Activated T-helper 1 cell treated with anti-CD3 and anti-CD28 coated beads, Interleukin-12 subunit alpha, Interleukin-12 subunit beta, Interleukin-2, Interleukin-4 antibody, amounts not matched to agents 30 ng/mL and 10 ng/mL and 1 ng/mL, durations not matched to agents 14 hours and 24 hours and 36 hours (primary cell): Measurements from ENCODE around the gene LDLR. TPM values are rescaled to one million over a fixed set of nuclear protein-coding genes. Genes with fewer than 3 reads are reported as not detected.
"Not testable (repeated sequence)": the region's sequence is repeated elsewhere in the genome, so short reads cannot be mapped to it uniquely, and the experiment has no call there.

Experiments
- DNase-seq: peaks from one replicate; pipeline ENCODE4 v3.0.0; 2021; ENCODE audit warnings: low spot score
- H3K27ac Mint-ChIP-seq: one replicate; pipeline ENCODE4 v1.8.0; 2021; ENCODE audit warnings: mild to moderate bottlenecking, mixed read lengths
- H3K27me3 Mint-ChIP-seq: one replicate; pipeline ENCODE4 v1.8.0; 2022; ENCODE audit warnings: mild to moderate bottlenecking, moderate library complexity, mixed read lengths; ENCODE audit not compliant: insufficient read depth
- H3K36me3 Mint-ChIP-seq: one replicate; pipeline ENCODE4 v1.8.0; 2021; ENCODE audit warnings: low read depth, mixed read lengths
- H3K4me1 Mint-ChIP-seq: one replicate; pipeline ENCODE4 v1.8.0; 2021; ENCODE audit warnings: low read depth, mixed read lengths
- H3K4me3 Mint-ChIP-seq: one replicate; pipeline ENCODE4 v1.8.0; 2021; ENCODE audit warnings: mild to moderate bottlenecking, moderate library complexity, mixed read lengths
- H3K9me3 Mint-ChIP-seq: one replicate; pipeline ENCODE4 v1.8.0; 2021; ENCODE audit warnings: mixed read lengths
- intact Hi-C: fragments of 100-400 bp; cut with micrococcal nuclease; formaldehyde crosslinking; loops from one replicate; pipeline ENCODE4 v1.15.1; 2024
- total RNA-seq: library from RNA; stranded (reverse); gene quantifications from 2 replicates; pipeline ENCODE4 v1.2.3, GENCODE V29; 2022

Gene LDLR
- total RNA-seq, 1 donor from 2014 or later = 117 TPM

GRCh38 chr19:11087870-11088505 lies 1.3 kb upstream of the LDLR start:
- Mint-ChIP-seq H3K27ac (peak overlapping the region; percentile 99), H3K4me1 (peaks cover 26% of the 10 kb centered on the region), H3K9me3 (no peaks in the 10 kb centered on the region), H3K27me3 (no peaks in the 10 kb centered on the region), H3K36me3 (peaks cover 13% of the 10 kb centered on the region), H3K4me3 (no peak overlapping the region)
- no peak for DNase-seq
- intact Hi-C loops = loop anchor here (1.0 to 5.0 kb wide), 3 partner anchors 8 to 1704 kb away; partner anchors contain the start of genes JUNB, TIMM29 and YIPF2

- intact Hi-C loops = loop anchor here (1.0 to 5.0 kb wide), 6 partner anchors 8 to 1704 kb away; partner anchors contain the start of genes CARM1, JUNB, SPC24 and TIMM29
- Mint-ChIP-seq H3K4me1 (peaks cover 33% of the 10 kb centered on the region), H3K27me3 (no peaks in the 10 kb centered on the region), H3K27ac (peak overlapping the region; percentile 99), H3K9me3 (no peaks in the 10 kb centered on the region), H3K36me3 (peaks cover 18% of the 10 kb centered on the region), H3K4me3 (peak overlapping the region; percentile 98)
- DNase-seq = no peak
Measured at GRCh38 chr19:11088506-11089253, 583 bp upstream of the LDLR start.

GRCh38 chr19:11090014-11090263 lies 676 bp downstream of the LDLR start:
- not testable (repeated sequence) for H3K27me3 Mint-ChIP-seq, H3K9me3 Mint-ChIP-seq, DNase-seq
- H3K4me3 Mint-ChIP-seq = peak overlapping the region; percentile 98
- peaks cover 24% of the 10 kb centered on the region for H3K36me3 Mint-ChIP-seq
- intact Hi-C loops = loop anchor here (2.0 to 10.0 kb wide), 7 partner anchors 129 to 1645 kb away; partner anchors contain the start of genes ANGPTL6, CDC37, DNM2 and GET3
- peak overlapping the region; percentile 99 for H3K27ac Mint-ChIP-seq
- H3K4me1 Mint-ChIP-seq = peaks cover 42% of the 10 kb centered on the region

DNA sequence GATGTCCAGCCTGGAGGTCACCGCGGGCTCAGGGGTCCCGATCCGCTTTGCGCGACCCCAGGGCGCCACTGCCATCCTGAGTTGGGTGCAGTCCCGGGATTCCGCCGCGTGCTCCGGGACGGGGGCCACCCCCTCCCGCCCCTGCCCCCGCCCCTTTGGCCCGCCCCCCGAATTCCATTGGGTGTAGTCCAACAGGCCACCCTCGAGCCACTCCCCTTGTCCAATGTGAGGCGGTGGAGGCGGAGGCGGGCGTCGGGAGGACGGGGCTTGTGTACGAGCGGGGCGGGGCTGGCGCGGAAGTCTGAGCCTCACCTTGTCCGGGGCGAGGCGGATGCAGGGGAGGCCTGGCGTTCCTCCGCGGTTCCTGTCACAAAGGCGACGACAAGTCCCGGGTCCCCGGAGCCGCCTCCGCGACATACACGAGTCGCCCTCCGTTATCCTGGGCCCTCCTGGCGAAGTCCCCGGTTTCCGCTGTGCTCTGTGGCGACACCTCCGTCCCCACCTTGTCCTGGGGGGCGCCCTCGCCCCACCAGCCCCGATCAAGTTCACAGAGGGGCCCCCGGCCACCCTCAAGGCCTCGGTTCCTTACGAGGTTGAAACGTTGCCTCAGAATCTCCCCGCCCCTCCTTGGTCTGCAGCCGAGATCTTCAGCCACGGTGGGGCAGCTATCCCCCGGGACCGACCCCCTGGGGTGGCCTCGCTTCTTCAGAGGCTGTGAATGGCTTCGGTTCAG lies 1.2 kb downstream of the LDLR start:
- H3K36me3 Mint-ChIP-seq = peaks cover 27% of the 10 kb centered on the region
- peaks cover 45% of the 10 kb centered on the region for H3K4me1 Mint-ChIP-seq
- peak overlapping the region; percentile 98 for H3K4me3 Mint-ChIP-seq
- intact Hi-C loops = loop anchor here (2.0 to 10.0 kb wide), 7 partner anchors 130 to 1644 kb away; partner anchors contain the start of genes ANGPTL6, CDC37, DNM2 and GET3
- no peaks in the 10 kb centered on the region for H3K9me3 Mint-ChIP-seq
- H3K27ac Mint-ChIP-seq = peak overlapping the region; percentile 99
- H3K27me3 Mint-ChIP-seq = no peaks in the 10 kb centered on the region
- peak; percentile 97 for DNase-seq

GRCh38 chr19:11090997-11091702 lies 1.9 kb downstream of the LDLR start:
- no peaks in the 10 kb centered on the region for H3K27me3 Mint-ChIP-seq
- peak overlapping the region; percentile 96 for H3K27ac Mint-ChIP-seq
- peaks cover 31% of the 10 kb centered on the region for H3K36me3 Mint-ChIP-seq
- intact Hi-C loops = loop anchor here (2.0 to 10.0 kb wide), 7 partner anchors 130 to 1644 kb away; partner anchors contain the start of genes ANGPTL6, CDC37, DNM2 and GET3
- H3K4me3 Mint-ChIP-seq = peak overlapping the region; percentile 98
- no peak for DNase-seq
- H3K4me1 Mint-ChIP-seq = peaks cover 53% of the 10 kb centered on the region
- H3K9me3 Mint-ChIP-seq = peaks cover under 1% of the 10 kb centered on the region

DNA sequence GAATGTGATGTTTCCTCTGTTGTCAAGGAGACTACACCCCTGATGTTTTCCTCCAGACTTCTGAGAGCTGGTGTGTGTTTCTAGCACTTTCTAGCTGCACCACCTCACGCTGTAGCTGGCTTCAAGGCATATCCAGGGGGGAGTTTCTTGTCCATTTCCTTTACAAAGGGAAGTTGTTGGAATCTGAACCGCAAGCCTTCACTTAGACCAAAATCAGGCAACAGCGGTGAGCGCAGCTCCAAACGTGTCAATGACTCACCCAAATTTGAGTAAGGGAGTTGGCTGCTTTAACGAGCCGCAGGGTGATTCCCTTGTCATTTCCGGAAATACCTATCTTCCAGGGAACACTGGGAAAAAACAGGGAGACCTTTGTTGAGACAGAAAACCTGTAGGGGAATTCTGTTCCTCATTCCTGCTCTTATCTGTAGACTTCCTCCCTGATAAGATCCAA lies 2.5 kb downstream of the LDLR start:
- intact Hi-C loops = loop anchor here (2.0 to 10.0 kb wide), 7 partner anchors 131 to 1643 kb away; partner anchors contain the start of genes ANGPTL6, CDC37, DNM2 and GET3
- H3K27me3 Mint-ChIP-seq = no peaks in the 10 kb centered on the region
- H3K4me1 Mint-ChIP-seq = peaks cover 58% of the 10 kb centered on the region
- H3K4me3 Mint-ChIP-seq = peak overlapping the region; percentile 98
- H3K27ac Mint-ChIP-seq = peak overlapping the region; percentile 96
- DNase-seq = peak; percentile 65
- peaks cover 37% of the 10 kb centered on the region for H3K36me3 Mint-ChIP-seq
- H3K9me3 Mint-ChIP-seq = peaks cover 4% of the 10 kb centered on the region

GRCh38 chr19:11092181-11092538 lies 2.9 kb downstream of the LDLR start:
- peaks cover 4% of the 10 kb centered on the region for H3K9me3 Mint-ChIP-seq
- H3K4me1 Mint-ChIP-seq = peaks cover 59% of the 10 kb centered on the region
- no peaks in the 10 kb centered on the region for H3K27me3 Mint-ChIP-seq
- H3K4me3 Mint-ChIP-seq = peak overlapping the region; percentile 98
- H3K27ac Mint-ChIP-seq = peak overlapping the region; percentile 96
- peaks cover 38% of the 10 kb centered on the region for H3K36me3 Mint-ChIP-seq
- peak; percentile 53 for DNase-seq
- intact Hi-C loops = loop anchor here (5.0 to 10.0 kb wide), 5 partner anchors 377 to 1643 kb away; partner anchors contain the start of genes ANGPTL6, CDC37, DNM2 and GET3

DNA sequence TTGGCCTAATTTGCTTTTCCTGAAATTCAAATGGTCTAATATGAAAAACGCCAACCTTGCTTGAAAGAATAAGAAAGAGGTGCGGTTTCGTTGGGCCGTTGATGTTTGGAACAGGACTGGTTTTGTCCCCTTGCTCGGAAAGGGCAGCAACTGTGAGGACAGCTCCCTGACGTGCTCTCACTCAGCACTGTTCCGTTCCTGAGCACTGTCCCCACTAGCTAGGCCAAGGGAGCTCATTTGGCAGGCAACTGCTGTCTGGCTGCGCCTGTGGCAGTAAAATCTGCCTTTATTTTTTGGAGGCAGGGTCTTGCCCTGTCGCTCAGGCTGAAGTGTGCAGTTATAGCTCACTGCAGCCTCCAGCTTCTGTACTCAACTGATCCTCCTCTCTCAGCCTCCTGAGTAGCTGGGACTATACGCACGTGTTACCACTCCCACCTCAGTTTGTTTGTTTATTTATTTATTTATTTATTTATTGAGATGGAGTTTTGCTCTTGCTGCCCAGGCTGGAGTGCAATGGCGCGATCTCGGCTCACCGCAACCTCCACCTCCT lies 4.5 kb downstream of the LDLR start:
- DNase-seq = no peak
- Mint-ChIP-seq H3K27ac (peak overlapping the region; percentile 96), H3K9me3 (peaks cover 4% of the 10 kb centered on the region), H3K4me3 (no peak overlapping the region), H3K36me3 (peaks cover 42% of the 10 kb centered on the region), H3K27me3 (no peaks in the 10 kb centered on the region), H3K4me1 (peaks cover 54% of the 10 kb centered on the region)
- intact Hi-C loops = loop anchor here (5.0 to 10.0 kb wide), 5 partner anchors 379 to 1641 kb away; partner anchors contain the start of genes ANGPTL6, CDC37, DNM2 and GET3

- intact Hi-C loops = loop anchor here (5.0 to 10.0 kb wide), 5 partner anchors 380 to 1640 kb away; partner anchors contain the start of genes ANGPTL6, CDC37, DNM2 and GET3
- peaks cover 54% of the 10 kb centered on the region for H3K4me1 Mint-ChIP-seq
Measured at GRCh38 chr19:11094520-11094894, 5.2 kb downstream of the LDLR start.

DNA sequence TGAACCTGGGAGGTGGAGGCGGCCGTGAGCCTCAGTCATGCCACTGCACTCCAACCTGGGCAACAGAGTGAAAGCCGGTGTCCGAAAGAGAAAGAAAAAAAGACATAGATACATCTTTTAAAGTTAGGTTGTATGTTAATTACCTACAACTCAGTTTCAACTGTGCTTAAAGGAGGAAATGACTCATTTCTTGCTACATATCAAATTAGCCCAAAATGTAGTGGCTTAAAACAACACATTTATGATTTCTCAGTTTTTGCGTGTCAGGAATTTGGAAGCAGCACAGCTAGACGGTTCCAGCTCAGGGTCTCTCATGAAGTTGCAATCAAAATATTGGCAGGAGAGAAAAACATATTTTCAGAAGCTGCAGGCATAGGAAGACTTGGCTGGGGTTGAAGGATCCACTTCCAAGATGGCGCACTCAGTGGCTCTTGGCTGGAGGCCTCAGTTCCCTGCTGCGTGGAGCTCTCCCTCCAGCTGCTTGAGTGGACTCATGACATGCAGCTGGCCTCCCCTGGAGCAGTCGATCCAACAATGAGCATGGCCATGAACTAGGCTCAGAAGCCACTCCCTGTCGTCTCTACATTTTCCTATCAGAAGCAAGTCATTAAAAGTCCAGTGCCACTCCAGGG lies 7.1 kb downstream of the LDLR start:
- Mint-ChIP-seq H3K27me3 (no peaks in the 10 kb centered on the region), H3K4me1 (peaks cover 61% of the 10 kb centered on the region), H3K9me3 (peaks cover 4% of the 10 kb centered on the region), H3K27ac (peak overlapping the region; percentile 97), H3K36me3 (peaks cover 53% of the 10 kb centered on the region), H3K4me3 (peak overlapping the region; percentile 81)
- intact Hi-C loops = loop anchor here (1.0 to 10.0 kb wide), 6 partner anchors 8 to 1638 kb away; partner anchors contain the start of genes ANGPTL6, CDC37, CDKN2D and DNM2
- DNase-seq = peak; percentile 42

More at GRCh38 chr19:11094520-11094894, 5.2 kb downstream of the LDLR start:
- Mint-ChIP-seq H3K27me3 (no peaks in the 10 kb centered on the region), H3K36me3 (peaks cover 46% of the 10 kb centered on the region), H3K4me3 (peak overlapping the region; percentile 81), H3K9me3 (peaks cover 4% of the 10 kb centered on the region), H3K27ac (peak overlapping the region; percentile 97)
- no peak for DNase-seq

DNA sequence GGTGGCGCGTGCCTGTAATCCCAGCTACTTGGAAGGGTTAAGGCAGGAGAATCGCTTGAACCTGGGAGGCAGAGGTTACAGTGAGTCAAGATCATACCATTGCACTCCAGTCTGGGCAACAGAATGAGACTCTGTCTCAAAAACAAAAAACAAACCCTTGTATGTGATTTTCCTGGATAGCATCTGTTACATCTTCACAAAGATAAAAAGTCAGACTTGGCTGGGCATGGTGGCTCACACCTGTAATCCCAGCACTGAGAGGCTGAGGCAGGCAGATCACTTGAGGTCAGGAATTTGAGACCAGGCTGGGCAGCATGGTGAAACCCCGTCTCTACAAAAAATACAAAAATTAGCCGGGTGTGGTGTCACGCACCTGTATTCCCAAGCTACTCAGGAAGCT lies 8.1 kb downstream of the LDLR start:
- intact Hi-C loops = loop anchor here (5.0 to 10.0 kb wide), 5 partner anchors 383 to 1637 kb away; partner anchors contain the start of genes ANGPTL6, CDC37, CDKN2D and DNM2
- not testable (repeated sequence) for H3K4me3 Mint-ChIP-seq, H3K27me3 Mint-ChIP-seq, DNase-seq, H3K9me3 Mint-ChIP-seq
- H3K27ac Mint-ChIP-seq = peak overlapping the region; percentile 52
- H3K36me3 Mint-ChIP-seq = peaks cover 47% of the 10 kb centered on the region
- peaks cover 53% of the 10 kb centered on the region for H3K4me1 Mint-ChIP-seq
